Umbilical cord (tissue), 2 donors: Measurements from ENCODE around the gene TAC4. TPM values are rescaled to one million over a fixed set of nuclear protein-coding genes. Genes with fewer than 3 reads are reported as not detected.

Source experiments
- DNase-seq: peaks from one replicate; pipeline ENCODE4 v3.0.0-alpha.2; 2015; ENCODE audit warnings: low spot score
- total RNA-seq: library from RNA; depleted of rRNA; stranded (reverse); fragments of >200 nt; gene quantifications from one replicate; pipeline ENCODE4 v1.2.3, GENCODE V29; 2014; ENCODE audit warnings: low replicate concordance; ENCODE audit not compliant: insufficient read depth

TAC4 gene
- total RNA-seq, 1 donor from 2014 or later, result not detected

DNA sequence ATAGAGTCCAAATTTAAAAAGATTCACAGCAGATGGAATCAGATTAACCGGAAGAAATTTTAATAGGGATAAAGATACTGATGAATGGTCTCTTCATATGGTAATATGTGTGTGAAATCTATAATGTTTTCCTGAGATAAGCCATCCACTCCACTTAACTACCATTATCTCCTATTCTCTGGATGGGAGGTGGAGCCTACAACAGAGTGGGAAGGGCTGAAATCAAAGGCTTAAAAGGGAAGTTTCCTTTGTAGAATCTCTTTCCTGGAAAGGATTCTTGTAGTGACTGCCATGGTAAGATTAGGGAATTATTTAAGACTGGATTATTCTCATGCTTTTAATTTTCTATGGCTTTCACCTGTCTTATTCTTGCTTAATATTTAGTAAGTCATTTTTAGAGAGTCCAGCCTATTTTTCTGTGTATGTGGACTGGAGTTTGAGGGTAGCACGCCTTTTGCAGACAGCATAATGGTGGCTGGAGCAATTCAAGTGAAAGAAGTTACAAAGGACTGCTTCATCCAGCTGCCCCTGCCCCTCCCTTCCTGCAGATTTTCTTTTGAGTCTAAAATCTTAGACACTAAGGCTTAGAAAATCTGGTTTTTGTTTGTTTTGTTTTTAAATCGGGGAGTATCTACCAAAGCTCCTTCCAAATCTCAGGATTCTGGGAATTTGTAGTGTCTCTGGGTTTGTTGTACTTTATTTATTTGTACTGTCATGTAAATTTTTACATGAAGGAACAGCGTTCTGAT, 32.9 kb downstream of the TAC4 start:
- DNase-seq, result peak; percentile 70

GRCh38 chr17:49809056-49809455, 38.8 kb downstream of the TAC4 start:
- no peak for DNase-seq

DNA sequence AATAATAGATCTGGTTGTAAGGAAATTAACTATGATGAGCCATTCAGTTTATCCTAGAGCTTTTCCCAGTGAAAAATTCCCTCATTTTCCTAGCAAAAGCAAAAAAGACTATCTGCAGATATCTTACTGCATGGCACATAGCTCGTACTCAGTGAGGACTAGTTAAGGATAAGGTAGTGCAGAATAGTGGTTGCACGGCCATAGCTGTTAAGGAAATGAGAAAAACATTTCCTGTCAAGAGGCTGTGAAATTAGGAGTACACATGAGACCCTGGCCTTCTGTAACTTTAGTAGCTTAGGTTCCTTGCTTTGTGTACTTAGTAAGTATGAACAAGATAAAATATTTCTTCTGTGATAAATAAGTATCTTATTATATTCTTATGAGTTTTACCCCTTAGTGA, 49.1 kb downstream of the TAC4 start:
- DNase-seq, result no peak

DNA sequence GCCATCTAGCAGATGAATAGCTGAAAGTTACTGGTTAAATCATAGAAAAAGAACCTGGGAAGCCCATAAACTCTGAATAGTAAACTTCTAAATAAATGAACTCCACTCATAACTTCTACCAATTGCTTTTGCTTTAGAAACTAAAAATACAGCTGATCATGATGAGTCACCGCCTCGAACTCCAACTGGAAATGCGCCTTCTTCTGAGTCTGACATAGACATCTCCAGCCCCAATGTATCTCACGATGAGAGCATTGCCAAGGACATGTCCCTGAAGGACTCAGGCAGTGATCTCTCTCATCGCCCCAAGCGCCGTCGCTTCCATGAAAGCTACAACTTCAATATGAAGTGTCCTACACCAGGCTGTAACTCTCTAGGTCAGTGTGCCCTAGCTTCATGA, 49.7 kb downstream of the TAC4 start:
- DNase-seq, result no peak

- no peak for DNase-seq
Measured at GRCh38 chr17:49795372-49795771, 52.5 kb downstream of the TAC4 start.

DNA sequence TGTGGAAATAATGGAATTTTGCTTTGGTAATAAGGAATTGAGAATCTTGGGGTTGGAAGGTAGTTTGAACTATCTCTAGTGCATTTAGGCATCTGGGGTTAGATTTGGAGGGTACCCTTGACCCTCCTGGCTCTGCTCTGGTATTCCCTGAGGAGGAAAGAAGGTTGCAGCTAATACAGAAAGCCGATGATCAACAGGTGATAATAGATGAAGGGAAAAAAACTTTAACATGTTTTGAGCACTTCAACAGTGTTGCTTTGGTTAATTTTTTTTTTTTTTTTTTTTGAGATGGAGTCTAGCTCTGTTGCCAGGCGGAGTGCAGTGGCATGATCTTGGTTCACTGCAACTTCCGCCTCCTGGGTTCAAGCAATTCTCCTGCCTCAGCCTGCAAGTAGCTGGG, 54.6 kb downstream of the TAC4 start:
- DNase-seq, result no peak

DNA sequence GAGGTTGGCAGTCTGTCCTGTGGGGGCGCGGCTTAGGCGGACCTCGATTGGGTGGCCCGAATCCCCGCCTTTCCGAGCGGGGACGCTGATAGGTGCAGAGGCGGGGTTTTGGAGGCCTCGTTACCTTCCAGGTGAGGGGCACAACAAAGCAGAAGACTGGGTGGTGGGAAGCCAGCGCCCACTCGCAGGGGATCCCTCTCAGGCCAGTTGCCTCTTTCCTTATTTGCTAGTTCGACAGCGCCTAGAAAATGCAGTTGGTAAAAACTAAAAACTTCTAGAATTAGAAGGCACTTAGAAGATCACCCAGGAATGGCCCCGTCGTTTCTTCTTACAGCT, 58.7 kb downstream of the TAC4 start:
- DNase-seq, result no peak

- DNase-seq, result peak; percentile 100
Measured at GRCh38 chr17:49788478-49789242, 59.2 kb downstream of the TAC4 start, which contains the start of gene KAT7. KAT7 (plus strand) TSS chr17:49788681; CDS start chr17:49788835, 154 bp downstream.

Other genes with a start within 250 kb of the TAC4 start
- gene SPOP, start 170.0 kb downstream of the TAC4 start, total RNA-seq, result 129 TPM
- 53.2 TPM for gene SLC35B1, start 140.1 kb downstream of the TAC4 start, total RNA-seq
- 20.2 TPM for gene FAM117A, start 83.9 kb downstream of the TAC4 start, total RNA-seq
- gene KAT7, start 59.4 kb downstream of the TAC4 start, total RNA-seq, result 29.9 TPM
- 1.7 TPM for gene DLX4, start 121.1 kb upstream of the TAC4 start, total RNA-seq
- gene DLX3, start 147.2 kb upstream of the TAC4 start, total RNA-seq, result 0.72 TPM
- gene ITGA3, start 208.0 kb upstream of the TAC4 start, total RNA-seq, result 36.8 TPM
- 37.6 TPM for gene PDK2, start 247.3 kb upstream of the TAC4 start, total RNA-seq